Liver (tissue), 9 donors: Measurements from ENCODE around the gene ARFGAP2. TPM values are rescaled to one million over a fixed set of nuclear protein-coding genes. Genes with fewer than 3 reads are reported as not detected.

Experiments
- DNase-seq: peaks from one replicate; pipeline ENCODE4 v3.0.0-alpha.2; 2017; ENCODE audit warnings: low spot score
- H3K27ac ChIP-seq, 2 donors: one replicate each; pipeline ENCODE4 v1.7.0; 2013; ENCODE audit warnings: inconsistent platforms in 2 of 2, low read length in 2 of 2, control low read depth in 1 of 2, low read depth in 1 of 2, mild to moderate bottlenecking in 1 of 2
- H3K27me3 ChIP-seq, 4 donors: one replicate each; pipeline versions ENCODE4 v1.6.1 to v1.7.0; 2013; ENCODE audit warnings: low read length in 3 of 4, inconsistent platforms in 1 of 4, mild to moderate bottlenecking in 1 of 4, moderate library complexity in 1 of 4; ENCODE audit not compliant: control insufficient read depth in 4 of 4, insufficient read depth in 4 of 4
- H3K36me3 ChIP-seq, 4 donors: one replicate each; pipeline versions ENCODE4 v1.6.1 to v1.7.0; 2013; ENCODE audit warnings: low read length in 3 of 4, mild to moderate bottlenecking in 3 of 4, low read depth in 1 of 4, moderate library complexity in 1 of 4; ENCODE audit not compliant: control insufficient read depth in 4 of 4, insufficient read depth in 3 of 4
- H3K4me1 ChIP-seq, 4 donors: one replicate each; pipeline versions ENCODE4 v1.6.1 to v1.7.0; 2013; ENCODE audit warnings: low read length in 3 of 4, mild to moderate bottlenecking in 3 of 4, moderate library complexity in 1 of 4; ENCODE audit not compliant: control insufficient read depth in 4 of 4, insufficient read depth in 4 of 4
- H3K4me3 ChIP-seq, 3 donors: one replicate each; pipeline versions ENCODE4 v1.6.1 to v1.7.0; 2013; ENCODE audit warnings: low read length in 3 of 3, control low read depth in 1 of 3, low read depth in 1 of 3, mild to moderate bottlenecking in 1 of 3
- H3K9ac ChIP-seq, 2 donors: one replicate each; pipeline ENCODE4 v1.7.0; 2013; ENCODE audit warnings: low read length in 2 of 2, mild to moderate bottlenecking in 2 of 2, moderate library complexity in 2 of 2, control low read depth in 1 of 2, low read depth in 1 of 2
- H3K9me3 ChIP-seq, 4 donors: one replicate each; pipeline versions ENCODE4 v1.6.1 to v1.7.0; 2013; ENCODE audit warnings: low read length in 3 of 4; ENCODE audit not compliant: control insufficient read depth in 4 of 4
- ATF3 ChIP-seq: IDR thresholded peaks from 2 replicates; pipeline ENCODE4 v1.6.1; 2016; ENCODE audit warnings: antibody characterized with exemption
- CTCF ChIP-seq: fragments of 150-350 bp; IDR thresholded peaks from 2 replicates; pipeline ENCODE4 v1.5.1; 2017; ENCODE audit warnings: improper control_type of control experiment, low read depth, low read length; ENCODE audit not compliant: missing input control
- EGR1 ChIP-seq, 2 donors: IDR thresholded peaks; 2 replicates each; pipeline ENCODE4 v1.6.1; 2016 to 2018; ENCODE audit warnings: antibody characterized with exemption in 2 of 2, low read depth in 2 of 2
- FOXA1 ChIP-seq: IDR thresholded peaks from 2 replicates; pipeline ENCODE4 v1.6.1; 2016; ENCODE audit warnings: antibody characterized with exemption
- FOXA2 ChIP-seq: IDR thresholded peaks from 2 replicates; pipeline ENCODE4 v1.6.1; 2016; ENCODE audit warnings: antibody characterized with exemption
- GABPA ChIP-seq, 2 donors: IDR thresholded peaks in 1 of 2; conservative IDR thresholded peaks in 1 of 2; 2 replicates each; pipeline ENCODE4 v1.6.1; 2016; ENCODE audit warnings: antibody characterized with exemption in 2 of 2, mild to moderate bottlenecking in 1 of 2, moderate library complexity in 1 of 2
- HNF4A ChIP-seq, 2 donors: conservative IDR thresholded peaks; 2 replicates each; pipeline ENCODE4 v1.6.1; 2016; ENCODE audit warnings: antibody characterized with exemption in 2 of 2, mild to moderate bottlenecking in 2 of 2
- HNF4G ChIP-seq: IDR thresholded peaks from 2 replicates; pipeline ENCODE4 v1.6.1; 2016; ENCODE audit warnings: antibody characterized with exemption
- JUND ChIP-seq, 2 donors: IDR thresholded peaks; 2 replicates each; pipeline ENCODE4 v1.6.1; 2016; ENCODE audit warnings: antibody characterized with exemption in 2 of 2
- MAX ChIP-seq: IDR thresholded peaks from 2 replicates; pipeline ENCODE4 v1.6.1; 2016; ENCODE audit warnings: antibody characterized with exemption
- NR2F2 ChIP-seq: IDR thresholded peaks from 2 replicates; pipeline ENCODE4 v1.6.1; 2016; ENCODE audit warnings: antibody characterized with exemption
- RAD21 ChIP-seq, 2 donors: IDR thresholded peaks; 2 replicates each; pipeline ENCODE4 v1.6.1; 2016; ENCODE audit warnings: antibody characterized with exemption in 2 of 2, mild to moderate bottlenecking in 2 of 2
- REST ChIP-seq: IDR thresholded peaks from 2 replicates; pipeline ENCODE4 v1.6.1; 2016; ENCODE audit warnings: antibody characterized with exemption, mild to moderate bottlenecking
- RXRA ChIP-seq, 2 donors: IDR thresholded peaks; 2 replicates each; pipeline ENCODE4 v1.6.1; 2017 to 2018; ENCODE audit warnings: antibody characterized with exemption in 2 of 2, mild to moderate bottlenecking in 1 of 2
- SP1 ChIP-seq: IDR thresholded peaks from 2 replicates; pipeline ENCODE4 v1.6.1; 2018; ENCODE audit warnings: antibody characterized with exemption, mild to moderate bottlenecking
- TAF1 ChIP-seq: conservative IDR thresholded peaks from 2 replicates; pipeline ENCODE4 v1.6.1; 2016; ENCODE audit warnings: antibody characterized with exemption, mild to moderate bottlenecking
- YY1 ChIP-seq: IDR thresholded peaks from 2 replicates; pipeline ENCODE4 v1.6.1; 2016; ENCODE audit warnings: antibody characterized with exemption, mild to moderate bottlenecking
- ZBTB33 ChIP-seq: IDR thresholded peaks from 2 replicates; pipeline ENCODE4 v1.6.1; 2016; ENCODE audit warnings: antibody characterized with exemption
- WGBS: extraction: QIAGEN DNeasy Blood & Tissue Kit; methylation state at CpG from one replicate; pipeline ENCODE4 v1.1.7; 2013; 5-methylcytosine and 5-hydroxymethylcytosine counted together
- polyA plus RNA-seq, 2 donors: library from polyadenylated mRNA; stranded (reverse) in 1 of 2; unstranded in 1 of 2; fragments of 200-250 nt in 1 of 2; fragments of >200 nt in 1 of 2; fragmentation: Nextera tagmentation in 1 of 2; extraction: Ambion mirVana in 1 of 2; gene quantifications; one replicate each; pipeline versions ENCODE4 v1.2.1 to v1.2.3, GENCODE V29; 2013 to 2015
- total RNA-seq, 2 donors: library from RNA; depleted of rRNA; stranded (reverse); fragments of >200 nt; gene quantifications; one replicate each; pipeline ENCODE4 v1.2.3, GENCODE V29; 2014
- donor health status: healthy.
- donor health status: healthy.
- donor health status: healthy.
- donor health status: healthy.
- donor health status: healthy.

The ARFGAP2 gene
- total and polyA plus RNA-seq, 4 donors = 37.3 to 163 (median 53.0) TPM

GRCh38 chr11:47189100-47189834 is 12.6 kb upstream of the ARFGAP2 start:
- no peaks in the 10 kb centered on the region for H3K27me3 ChIP-seq
- no peaks in the 10 kb centered on the region for H3K9me3 ChIP-seq
- no peak overlapping the region for H3K9ac ChIP-seq
- WGBS = 38% methylated on average over 11 of the region's 11 CpGs
- peak overlapping the region; percentile 13 to 79 for H3K27ac ChIP-seq
- no peak overlapping the region for H3K4me3 ChIP-seq
- H3K4me1 ChIP-seq = peaks cover 6 to 46% (median 39%) of the 10 kb centered on the region in 4 donors
- peak; percentile 94 for TF ChIP-seq HNF4G
- TF ChIP-seq RAD21 (IDR thresholded peaks at IDR 0.05) = peak; percentile 55 to 59
- no peak for TF ChIP-seq REST
- TF ChIP-seq JUND (IDR thresholded peaks at IDR 0.05) = peak; percentile 92 to 96
- peak; percentile 84 for TF ChIP-seq YY1
- TF ChIP-seq FOXA2 = peak; percentile 95
- TF ChIP-seq ZBTB33 = peak; percentile 83
- TF ChIP-seq CTCF = no peak
- TF ChIP-seq GABPA (IDR thresholded peaks at IDR 0.05 in 1 of 2, conservative IDR thresholded peaks at IDR 0.05 in 1 of 2) = peak in 1 of 2 donors; percentile 74
- peak; percentile 99 for TF ChIP-seq ATF3
- TF ChIP-seq FOXA1 = peak; percentile 90
- TF ChIP-seq SP1 = peak; percentile 99
- peak; percentile 99 for TF ChIP-seq RXRA (IDR thresholded peaks at IDR 0.05)
- peak; percentile 96 to 99 for TF ChIP-seq HNF4A (conservative IDR thresholded peaks at IDR 0.05)
- TF ChIP-seq TAF1 = no peak
- TF ChIP-seq NR2F2 = peak; percentile 74
- peak; percentile 92 for TF ChIP-seq MAX
- TF ChIP-seq EGR1 (IDR thresholded peaks at IDR 0.05; ENCODE audit: low read depth in 2 of 2) = peak; percentile 65 to 90
- H3K36me3 ChIP-seq = no peaks in the 10 kb centered on the region
- DNase-seq = peak; percentile 38
